Progenitor cell of endocrine pancreas (in vitro differentiated cells): ENCODE results near the gene NUDT16L1. TPM values are rescaled to one million over a fixed set of nuclear protein-coding genes. Genes with fewer than 3 reads are reported as not detected.
"Not testable (repeated sequence)": the region's sequence is repeated elsewhere in the genome, so short reads cannot be mapped to it uniquely, and the experiment has no call there.

ENCODE experiments used
- DNase-seq: peaks from one replicate; pipeline ENCODE4 v3.0.0; 2021; ENCODE audit warnings: low spot score; ENCODE audit not compliant: unreplicated experiment
- H3K27ac Mint-ChIP-seq: 2 replicates; pipeline ENCODE4 v1.8.0; 2021; ENCODE audit warnings: mild to moderate bottlenecking, moderate library complexity, mixed read lengths
- H3K27me3 Mint-ChIP-seq: 2 replicates; pipeline ENCODE4 v1.8.0; 2021; ENCODE audit warnings: mixed read lengths
- H3K36me3 Mint-ChIP-seq: 2 replicates; pipeline ENCODE4 v1.8.0; 2022; ENCODE audit warnings: mixed read lengths; ENCODE audit not compliant: insufficient read depth
- H3K4me1 Mint-ChIP-seq: 2 replicates; pipeline ENCODE4 v1.8.0; 2021; ENCODE audit warnings: low read depth, mixed read lengths
- H3K4me3 Mint-ChIP-seq: 2 replicates; pipeline ENCODE4 v1.8.0; 2021; ENCODE audit warnings: low read depth, mild to moderate bottlenecking, moderate library complexity, mixed read lengths
- H3K9me3 Mint-ChIP-seq: 2 replicates; pipeline ENCODE4 v1.8.0; 2021; ENCODE audit warnings: low read depth, mixed read lengths
- CTCF ChIP-seq: fragments of 200-600 bp; sonication (generic); IDR thresholded peaks from one replicate; pipeline ENCODE4 v1.5.0; 2021; ENCODE audit warnings: antibody characterized with exemption, mild to moderate bottlenecking; ENCODE audit not compliant: unreplicated experiment
- total RNA-seq: library from RNA; stranded (reverse); gene quantifications from 2 replicates; pipeline ENCODE4 v1.2.1, GENCODE V29; 2021

NUDT16L1 gene
- total RNA-seq, 1 donor from 2014 or later: 41.8 TPM

DNA sequence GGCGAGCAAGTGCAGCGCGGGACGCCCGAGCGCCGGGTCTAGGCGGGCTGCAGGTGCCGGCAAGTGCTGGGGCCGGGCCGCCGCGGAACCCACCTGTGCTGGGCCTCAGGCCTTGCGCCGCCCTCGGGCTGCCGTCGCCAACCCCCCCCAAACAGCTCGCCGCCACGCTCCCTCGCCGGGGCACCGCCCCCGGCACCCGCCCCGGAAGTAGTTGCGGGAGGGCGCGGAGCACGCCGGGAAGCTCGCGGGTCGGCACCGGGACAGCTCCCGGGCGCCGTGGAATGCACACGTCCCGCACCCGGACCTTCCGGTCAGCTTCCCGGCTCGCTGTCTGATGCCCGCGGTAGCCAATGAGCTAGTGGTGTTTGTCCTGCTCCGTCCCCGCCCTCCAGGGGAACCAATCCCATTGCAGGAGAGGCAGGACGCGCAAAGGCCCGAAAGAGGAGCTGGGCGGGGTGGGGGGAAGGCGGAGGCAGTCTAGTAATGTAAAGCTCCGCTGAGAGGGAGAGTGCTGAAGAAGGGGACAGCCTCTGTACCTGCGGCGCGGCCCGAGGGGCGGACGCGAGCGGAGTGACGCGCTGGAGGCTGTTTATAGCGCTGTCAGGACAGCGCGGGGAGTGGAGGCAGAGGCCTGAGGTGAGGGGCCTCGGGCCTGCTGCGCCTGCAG, 40.8 kb downstream of the NUDT16L1 start, which contains the start of the genes ANKS3 and DNAAF8:
Gene ANKS3, minus strand, starts transcription at position 209 of the 667 bp plus-strand sequence. CDS start 4,122 bp downstream, outside the sequence.
Gene DNAAF8, plus strand, starts transcription at position 475 of the 667 bp plus-strand sequence. CDS start 1,978 bp downstream, outside the sequence.
- no peaks in the 10 kb centered on the region for H3K9me3 Mint-ChIP-seq
- H3K27ac Mint-ChIP-seq: peak within 1 kb of the TSS; percentile 99
- DNase-seq: peak; percentile 84
- no peak for TF ChIP-seq CTCF
- peaks cover 11% of the 10 kb centered on the region for H3K4me1 Mint-ChIP-seq
- peaks cover 6% of the 10 kb centered on the region for H3K27me3 Mint-ChIP-seq
- peak within 1 kb of the TSS; percentile 95 for H3K4me3 Mint-ChIP-seq
- H3K36me3 Mint-ChIP-seq: peaks cover 4% of the 10 kb centered on the region

DNA sequence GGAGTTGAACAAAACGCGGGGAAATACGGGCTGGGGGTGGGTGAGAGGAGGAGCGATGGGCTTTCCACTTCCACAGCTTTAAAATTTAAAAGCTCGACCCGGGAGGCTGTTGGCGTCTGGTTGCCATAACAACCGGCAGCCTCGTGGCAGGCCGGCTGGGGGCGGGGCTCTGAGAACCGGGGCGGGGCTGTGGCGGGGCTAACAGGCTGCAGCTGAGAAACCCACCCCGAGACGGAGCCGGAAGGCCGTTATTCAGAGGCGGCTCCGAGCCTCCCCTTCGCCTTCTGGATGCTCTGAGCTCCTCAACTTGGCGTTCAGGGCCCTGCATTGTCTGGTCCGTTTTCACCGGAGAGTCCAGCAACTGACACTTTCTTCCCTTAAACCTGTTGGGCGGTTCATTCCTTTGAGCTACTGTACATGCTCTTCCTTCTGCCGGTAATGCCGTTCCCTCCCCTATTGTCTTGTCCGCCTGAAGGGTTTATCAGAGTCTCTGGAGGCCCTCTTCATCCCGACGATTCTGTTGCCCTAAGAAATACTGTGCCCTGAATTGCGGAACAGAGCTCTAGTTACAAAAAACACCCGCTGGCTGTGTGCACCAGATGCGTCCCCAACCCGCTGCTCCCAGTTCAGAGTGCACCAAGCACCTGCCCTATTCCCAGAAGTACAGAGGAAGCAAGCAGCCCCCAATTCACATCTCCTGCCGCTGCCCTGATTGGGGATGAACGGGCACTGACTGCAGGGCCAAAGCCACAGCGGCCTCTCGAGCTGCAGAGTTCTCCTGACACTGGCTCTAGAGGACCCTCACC, 41.6 kb downstream of the NUDT16L1 start:
- no peak for TF ChIP-seq CTCF
- peak overlapping the region; percentile 99 for H3K27ac Mint-ChIP-seq
- peak; percentile 75 for DNase-seq
- peaks cover 11% of the 10 kb centered on the region for H3K4me1 Mint-ChIP-seq
- H3K36me3 Mint-ChIP-seq: peaks cover 4% of the 10 kb centered on the region
- peak overlapping the region; percentile 95 for H3K4me3 Mint-ChIP-seq
- no peaks in the 10 kb centered on the region for H3K9me3 Mint-ChIP-seq
- H3K27me3 Mint-ChIP-seq: peaks cover 6% of the 10 kb centered on the region

DNA sequence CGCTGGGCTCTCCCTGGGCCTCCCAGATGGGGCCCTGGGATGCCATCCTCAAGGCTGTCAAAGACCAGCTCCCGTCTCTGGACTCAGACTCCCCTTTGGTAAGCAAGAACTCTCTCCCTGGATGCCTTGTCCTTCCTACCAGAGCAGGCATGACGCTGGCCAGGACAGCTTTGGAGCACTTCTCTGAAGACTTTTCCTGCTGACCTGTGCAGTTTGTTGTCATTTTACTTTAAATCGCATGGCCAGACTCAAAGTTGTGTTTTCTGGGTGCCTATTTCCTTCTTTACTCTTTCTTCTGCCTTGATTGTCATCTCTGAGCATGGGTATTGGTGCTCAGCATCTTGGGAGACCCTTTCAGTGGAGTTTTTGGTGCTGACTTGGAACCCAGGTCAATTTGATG, 43.2 kb downstream of the NUDT16L1 start:
- Mint-ChIP-seq H3K4me1 (peaks cover 11% of the 10 kb centered on the region), H3K27me3 (peaks cover 6% of the 10 kb centered on the region), H3K27ac (no peak overlapping the region), H3K9me3 (no peaks in the 10 kb centered on the region), H3K36me3 (no peaks in the 10 kb centered on the region), H3K4me3 (no peak overlapping the region)
- DNase-seq: no peak
- no peak for TF ChIP-seq CTCF

GRCh38 chr16:4737545-4737944, 44.2 kb downstream of the NUDT16L1 start:
- Mint-ChIP-seq H3K9me3 (no peaks in the 10 kb centered on the region), H3K27me3 (peaks cover 6% of the 10 kb centered on the region), H3K27ac (no peak overlapping the region), H3K36me3 (no peaks in the 10 kb centered on the region), H3K4me3 (no peak overlapping the region), H3K4me1 (peaks cover 11% of the 10 kb centered on the region)
- no peak for TF ChIP-seq CTCF
- no peak for DNase-seq

DNA sequence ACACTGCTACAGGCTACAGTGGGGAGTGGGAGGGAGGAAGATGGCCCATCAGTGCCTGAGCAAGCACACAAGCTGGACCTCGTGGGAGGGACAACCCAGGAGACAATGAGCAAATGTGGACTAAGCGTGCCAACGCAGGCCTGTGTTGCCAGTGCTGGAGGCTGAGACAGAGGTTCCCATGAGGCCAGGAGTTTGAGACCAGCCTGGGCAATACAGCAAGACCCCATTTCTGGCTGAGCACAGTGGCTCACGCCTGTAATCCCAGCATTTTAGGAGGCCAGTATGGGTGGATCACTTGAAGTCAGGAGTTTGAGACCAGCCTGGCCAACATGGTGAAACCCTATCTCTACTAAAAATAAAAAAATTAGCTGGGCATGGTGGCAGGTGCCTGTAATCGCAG, 45.0 kb downstream of the NUDT16L1 start:
- H3K36me3 Mint-ChIP-seq, DNase-seq, H3K9me3 Mint-ChIP-seq, H3K27me3 Mint-ChIP-seq, H3K4me3 Mint-ChIP-seq, H3K4me1 Mint-ChIP-seq, H3K27ac Mint-ChIP-seq: not testable (repeated sequence)
